GM19099 (cell line): ENCODE results near the gene TBC1D10B.

Experiments
- POLR2A ChIP-seq: IDR thresholded peaks from 3 replicates; pipeline ENCODE4 v1.6.1; 2011; ENCODE audit warnings: low read depth; ENCODE audit not compliant: insufficient read length; ENCODE audit errors: extremely low read depth

TBC1D10B gene

GRCh38 chr16:30407102-30407803 lies 37.0 kb upstream of the TBC1D10B start, which contains the start of gene ZNF771:
Gene ZNF771, plus strand, starts transcription at chr16:30407606. Its CDS starts 448 bp downstream, at chr16:30408054.
- peak; percentile 67 for TF ChIP-seq POLR2A

GRCh38 chr16:30406795-30407101 lies 36.5 kb upstream of the TBC1D10B start:
- TF ChIP-seq POLR2A: no peak

GRCh38 chr16:30401768-30402425 lies 31.6 kb upstream of the TBC1D10B start:
- TF ChIP-seq POLR2A: no peak

- no peak for TF ChIP-seq POLR2A
Observed at GRCh38 chr16:30399435-30400186, 29.3 kb upstream of the TBC1D10B start.

- no peak for TF ChIP-seq POLR2A
Observed at GRCh38 chr16:30398661-30399434, 28.6 kb upstream of the TBC1D10B start.

GRCh38 chr16:30397776-30398660 lies 27.7 kb upstream of the TBC1D10B start:
- TF ChIP-seq POLR2A: no peak

GRCh38 chr16:30397056-30397455 lies 26.8 kb upstream of the TBC1D10B start:
- no peak for TF ChIP-seq POLR2A

GRCh38 chr16:30395992-30396585 lies 25.8 kb upstream of the TBC1D10B start:
- TF ChIP-seq POLR2A: no peak

- TF ChIP-seq POLR2A: peak; percentile 64
Observed at GRCh38 chr16:30395155-30395991, 25.1 kb upstream of the TBC1D10B start, which contains the start of gene ZNF48. Gene ZNF48, plus strand, starts transcription at chr16:30395420. Its CDS starts 375 bp downstream, at chr16:30395795.

GRCh38 chr16:30394592-30395154 lies 24.4 kb upstream of the TBC1D10B start:
- TF ChIP-seq POLR2A: no peak

- TF ChIP-seq POLR2A: no peak
Observed at GRCh38 chr16:30383521-30383920, 13.2 kb upstream of the TBC1D10B start.

GRCh38 chr16:30382111-30382881 lies 12.0 kb upstream of the TBC1D10B start, which contains the start of gene SEPTIN1:
Gene SEPTIN1, minus strand, starts transcription at chr16:30382561. Its CDS starts 19 bp downstream, at chr16:30382542.
- peak; percentile 77 for TF ChIP-seq POLR2A
